ENCODE results near the gene CFAP73. TPM values are rescaled to one million over a fixed set of nuclear protein-coding genes. Genes with fewer than 3 reads are reported as not detected.

Gene CFAP73
- total RNA-seq, 1 donor = not detected

GRCh38 chr12:113155646-113156045 lies 6.1 kb downstream of the CFAP73 start:
- TF ChIP-seq, protein P1, sequence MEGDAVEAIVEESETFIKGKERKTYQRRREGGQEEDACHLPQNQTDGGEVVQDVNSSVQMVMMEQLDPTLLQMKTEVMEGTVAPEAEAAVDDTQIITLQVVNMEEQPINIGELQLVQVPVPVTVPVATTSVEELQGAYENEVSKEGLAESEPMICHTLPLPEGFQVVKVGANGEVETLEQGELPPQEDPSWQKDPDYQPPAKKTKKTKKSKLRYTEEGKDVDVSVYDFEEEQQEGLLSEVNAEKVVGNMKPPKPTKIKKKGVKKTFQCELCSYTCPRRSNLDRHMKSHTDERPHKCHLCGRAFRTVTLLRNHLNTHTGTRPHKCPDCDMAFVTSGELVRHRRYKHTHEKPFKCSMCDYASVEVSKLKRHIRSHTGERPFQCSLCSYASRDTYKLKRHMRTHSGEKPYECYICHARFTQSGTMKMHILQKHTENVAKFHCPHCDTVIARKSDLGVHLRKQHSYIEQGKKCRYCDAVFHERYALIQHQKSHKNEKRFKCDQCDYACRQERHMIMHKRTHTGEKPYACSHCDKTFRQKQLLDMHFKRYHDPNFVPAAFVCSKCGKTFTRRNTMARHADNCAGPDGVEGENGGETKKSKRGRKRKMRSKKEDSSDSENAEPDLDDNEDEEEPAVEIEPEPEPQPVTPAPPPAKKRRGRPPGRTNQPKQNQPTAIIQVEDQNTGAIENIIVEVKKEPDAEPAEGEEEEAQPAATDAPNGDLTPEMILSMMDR (IDR thresholded peaks at IDR 0.05; ENCODE audit: insufficient read depth, low read length) = no peak
- DNase-seq (ENCODE audit: low read depth) = no peak
- H3K4me3 ChIP-seq (ENCODE audit: low read depth, low read length) = no peak overlapping the region

- TF ChIP-seq, protein P1 (IDR thresholded peaks at IDR 0.05; ENCODE audit: insufficient read depth, low read length) = no peak
- DNase-seq (ENCODE audit: low read depth) = no peak
- no peak overlapping the region for H3K4me3 ChIP-seq (ENCODE audit: low read depth, low read length)
Observed at GRCh38 chr12:113157218-113157859, 7.8 kb downstream of the CFAP73 start.

- no peak for DNase-seq (ENCODE audit: low read depth)
- TF ChIP-seq, protein P1 (IDR thresholded peaks at IDR 0.05; ENCODE audit: insufficient read depth, low read length) = no peak
- H3K4me3 ChIP-seq (ENCODE audit: low read depth, low read length) = no peak overlapping the region
Observed at GRCh38 chr12:113158439-113159203, 9.1 kb downstream of the CFAP73 start.

GRCh38 chr12:113159937-113160336 lies 10.4 kb downstream of the CFAP73 start:
- H3K4me3 ChIP-seq (ENCODE audit: low read depth, low read length) = no peak overlapping the region
- TF ChIP-seq, protein P1 (IDR thresholded peaks at IDR 0.05; ENCODE audit: insufficient read depth, low read length) = no peak
- DNase-seq (ENCODE audit: low read depth) = no peak

DNA sequence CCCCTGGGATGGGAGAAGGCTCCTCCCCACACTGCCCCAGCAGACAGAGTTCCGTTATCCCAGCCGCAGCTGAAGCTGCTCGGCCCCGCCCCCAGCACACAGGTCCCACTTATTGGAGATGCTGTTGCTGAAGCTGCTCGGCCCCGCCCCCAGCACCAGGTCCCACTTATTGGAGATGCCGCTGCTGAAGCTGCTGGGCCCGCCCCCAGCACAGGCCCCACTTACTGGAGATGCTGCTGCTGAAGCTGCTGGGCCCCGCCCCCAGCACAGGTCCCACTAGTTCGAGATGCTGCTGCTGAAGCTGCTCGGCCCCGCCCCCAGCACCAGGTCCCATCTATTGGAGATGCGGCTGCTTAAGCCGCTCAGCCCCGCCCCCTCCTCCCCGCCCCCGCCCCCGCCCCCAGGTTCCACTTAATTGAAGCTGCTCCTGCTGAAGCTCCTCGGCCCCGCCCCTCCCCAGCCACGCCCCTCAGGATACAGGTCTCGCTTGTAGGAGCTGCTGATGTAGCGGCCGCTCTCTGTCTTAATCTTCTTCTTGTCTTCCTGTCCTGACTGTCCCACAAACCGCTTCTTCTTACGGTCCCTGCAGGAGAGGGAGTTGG lies 12.0 kb downstream of the CFAP73 start:
- DNase-seq (ENCODE audit: low read depth) = no peak
- H3K4me3 ChIP-seq (ENCODE audit: low read depth, low read length) = no peak overlapping the region

More for the DNA sequence above, 12.0 kb downstream of the CFAP73 start:
- TF ChIP-seq, protein P1 (IDR thresholded peaks at IDR 0.05; ENCODE audit: insufficient read depth, low read length) = no peak
